Measurements from ENCODE around the gene ZBTB43.

GRCh38 chr9:126833710-126834345 lies 29.0 kb downstream of the ZBTB43 start:
- TF ChIP-seq POLR2A (IDR thresholded peaks at IDR 0.05) (no peak), CTCF (IDR thresholded peaks at IDR 0.05) (no peak)

Measured in adrenal gland (tissue), 5 donors.